ENCODE results near the gene TCF12.
"Not testable (repeated sequence)": the region's sequence is repeated elsewhere in the genome, so short reads cannot be mapped to it uniquely, and the experiment has no call there.

Gene TCF12

DNA sequence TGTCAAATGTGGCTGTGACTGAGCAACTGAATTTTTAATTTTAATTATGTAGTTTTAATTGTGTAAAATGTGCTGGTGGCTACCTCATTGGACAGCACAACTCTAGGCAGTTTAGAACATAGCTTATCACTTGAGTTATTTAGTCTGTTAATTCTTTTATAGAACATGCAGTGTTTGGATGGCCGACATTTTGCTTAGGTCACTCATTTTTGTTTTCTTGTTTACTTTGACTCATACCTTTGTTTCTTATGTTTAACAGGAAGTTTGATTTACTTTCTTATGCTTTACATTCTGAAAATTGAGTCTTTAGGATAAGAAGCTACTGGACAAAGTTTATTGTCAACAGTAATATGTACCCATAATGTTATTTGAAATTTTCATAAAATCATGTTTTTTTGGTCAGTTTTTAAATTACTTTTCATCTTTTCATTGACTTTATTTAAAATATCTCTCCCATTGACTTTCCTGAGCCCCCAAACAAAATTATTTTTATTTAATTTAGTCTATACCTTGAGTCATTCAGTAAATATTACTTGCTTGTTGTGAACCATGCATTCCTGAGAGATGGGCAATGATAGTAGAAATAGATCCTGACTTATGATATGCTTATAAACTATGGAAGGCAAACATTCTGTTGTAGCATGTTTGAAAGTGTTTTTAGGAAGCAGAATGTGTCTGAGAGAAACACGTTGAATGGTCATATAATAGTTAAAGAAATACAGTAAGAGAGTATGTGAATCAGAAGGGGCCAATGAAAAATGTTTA, 60.6 kb downstream of the TCF12 start:
- no peak for DNase-seq (ENCODE audit: low read depth)

GRCh38 chr15:56980473-56980872, 62.0 kb downstream of the TCF12 start:
- DNase-seq (ENCODE audit: low read depth), result no peak

GRCh38 chr15:56981160-56981559, 62.7 kb downstream of the TCF12 start:
- no peak for DNase-seq (ENCODE audit: low read depth)

DNA sequence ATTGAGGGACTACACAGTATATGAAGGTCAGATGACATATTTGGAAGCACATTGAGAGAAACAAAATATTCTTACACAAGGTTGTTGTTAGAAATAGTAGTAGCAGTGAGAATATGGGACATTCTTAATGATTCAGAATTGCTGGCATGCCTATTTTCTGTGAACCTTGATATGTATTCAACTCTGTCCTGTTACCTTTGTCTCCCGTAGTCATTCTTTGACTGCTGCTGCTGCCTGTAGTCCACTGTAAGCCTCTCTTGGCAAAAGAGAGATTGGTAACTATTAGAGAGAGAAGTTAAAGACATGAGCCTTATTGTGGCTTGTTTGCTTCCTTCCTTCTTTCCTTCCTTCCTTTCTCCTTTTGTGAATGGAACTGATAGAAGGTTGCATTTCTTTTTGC, 64.5 kb downstream of the TCF12 start:
- no peak for DNase-seq (ENCODE audit: low read depth)

GRCh38 chr15:56984681-56985481, 66.4 kb downstream of the TCF12 start:
- peak; percentile 45 for DNase-seq (ENCODE audit: low read depth)

DNA sequence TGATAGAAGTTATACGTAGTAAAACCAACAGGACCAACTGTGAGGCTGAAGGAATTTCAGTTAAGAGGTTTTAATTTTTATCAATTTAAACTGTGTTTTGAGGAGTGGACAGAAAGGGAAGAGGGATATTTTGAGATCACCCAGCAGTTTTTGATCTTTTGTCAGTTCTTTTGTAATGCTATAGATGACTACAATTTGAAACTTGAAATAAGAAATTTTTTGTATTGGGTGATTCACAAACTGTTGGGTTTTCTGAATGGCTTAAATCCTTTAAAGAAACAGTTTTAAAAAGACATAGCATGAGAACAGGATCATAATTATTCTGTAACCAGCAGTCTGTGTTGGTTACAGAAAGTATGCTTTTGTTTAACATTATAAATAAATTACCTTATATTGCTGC, 67.4 kb downstream of the TCF12 start:
- no peak for DNase-seq (ENCODE audit: low read depth)

- DNase-seq (ENCODE audit: low read depth), result no peak
These were observed 68.8 kb downstream of the TCF12 start for GRCh38 chr15:56987286-56987685.

- DNase-seq (ENCODE audit: low read depth), result no peak
These were observed 69.8 kb downstream of the TCF12 start for GRCh38 chr15:56988219-56988618.

DNA sequence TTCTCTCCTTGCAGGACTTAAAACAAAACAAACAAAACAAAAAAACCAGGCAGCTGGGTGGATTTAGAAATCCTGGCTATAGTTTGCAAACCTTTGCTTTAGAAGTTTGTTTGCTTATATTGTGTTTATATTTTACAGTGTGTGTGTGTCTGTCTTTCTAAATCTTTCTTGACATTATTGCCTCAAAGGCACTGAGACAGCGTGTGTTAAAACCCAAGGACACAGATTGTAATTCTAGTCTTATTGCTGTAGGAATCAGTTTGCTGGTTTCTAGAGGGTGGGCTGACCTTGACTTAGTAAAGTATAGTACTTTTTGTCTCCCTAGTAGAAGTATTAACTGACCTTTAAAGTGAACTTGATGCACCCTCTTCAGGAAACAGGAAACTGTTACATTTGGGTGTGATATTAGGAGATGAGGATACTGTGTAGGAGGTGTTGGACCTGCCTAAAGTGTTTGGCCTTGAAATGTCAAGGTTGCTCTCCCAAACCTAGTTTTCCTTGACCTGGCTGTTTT, 71.0 kb downstream of the TCF12 start:
- DNase-seq (ENCODE audit: low read depth), result no peak

GRCh38 chr15:56991017-56991416, 72.6 kb downstream of the TCF12 start:
- no peak for DNase-seq (ENCODE audit: low read depth)

DNA sequence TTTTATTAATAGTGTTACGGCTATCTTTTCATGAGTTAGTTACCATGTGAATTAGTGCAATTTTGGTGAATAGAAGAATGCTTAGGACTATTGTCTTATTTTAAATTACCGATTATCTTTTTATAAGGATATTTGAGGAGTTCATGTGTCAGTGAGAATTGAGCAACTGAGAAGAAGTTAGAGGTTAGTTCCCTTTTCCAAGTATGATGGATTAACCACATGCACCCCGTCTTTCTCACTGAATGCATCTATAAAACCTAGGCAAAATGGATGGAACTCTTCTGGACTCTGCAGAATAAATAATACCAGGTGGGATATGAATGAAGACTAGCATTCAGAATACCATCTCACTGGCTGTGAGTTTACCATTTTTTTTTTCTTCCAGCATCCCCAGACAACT, 74.3 kb downstream of the TCF12 start:
- DNase-seq (ENCODE audit: low read depth), result no peak

- DNase-seq (ENCODE audit: low read depth), result no peak
These were observed 75.8 kb downstream of the TCF12 start for GRCh38 chr15:56994280-56994679.

DNA sequence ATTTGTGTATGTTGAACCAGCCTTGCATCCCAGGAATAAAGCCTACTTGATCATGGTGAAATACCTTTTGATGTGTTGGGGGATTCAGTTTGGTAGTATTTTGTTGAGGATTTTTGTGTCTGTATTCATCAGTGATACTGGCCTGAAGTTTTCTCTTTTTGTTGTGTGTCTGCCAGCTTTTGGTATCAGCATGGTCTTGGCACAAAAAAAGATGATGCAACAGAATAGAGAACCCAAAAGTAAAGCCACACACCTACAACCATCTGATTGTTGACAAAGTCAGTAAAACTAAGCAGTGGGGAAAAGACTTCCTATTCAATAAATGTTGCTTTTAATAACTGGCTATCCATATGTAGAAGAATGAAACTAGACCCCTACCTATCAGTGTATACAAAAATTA, 77.6 kb downstream of the TCF12 start:
- peak; percentile 45 for DNase-seq (ENCODE audit: low read depth)

DNA sequence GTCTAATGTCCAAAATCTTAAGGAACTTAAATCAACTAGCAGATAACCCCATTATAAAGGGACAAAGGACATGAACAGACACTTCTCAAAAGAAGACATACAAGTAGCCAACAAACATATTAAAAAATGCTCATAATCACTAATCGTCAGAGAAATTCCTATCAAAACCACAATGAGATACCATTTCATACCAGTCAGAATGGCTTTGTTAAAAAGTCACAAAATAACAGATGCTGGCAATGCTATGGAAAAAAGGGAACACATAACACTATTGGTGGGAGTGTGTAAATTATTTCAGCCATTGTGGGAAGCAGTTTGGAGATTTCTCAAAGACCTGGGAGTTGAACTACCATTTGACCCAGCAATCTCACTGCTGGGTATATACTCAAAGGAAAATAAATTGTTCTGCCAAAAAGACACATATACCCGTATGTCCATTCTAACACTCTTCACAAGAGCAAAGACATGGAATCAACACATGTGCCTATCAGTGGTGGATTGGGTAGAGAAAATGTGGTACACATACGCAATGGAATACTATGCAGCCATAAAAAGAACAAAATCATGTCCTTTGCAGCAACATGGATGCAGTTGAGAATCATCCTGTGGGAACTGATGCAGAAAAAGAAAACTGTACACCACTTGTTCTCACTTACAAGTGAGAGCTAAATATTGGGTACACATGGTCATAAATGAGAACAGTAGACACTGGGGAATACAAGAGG, 78.5 kb downstream of the TCF12 start:
- DNase-seq (ENCODE audit: low read depth), result peak; percentile 57

- peak; percentile 86 for DNase-seq (ENCODE audit: low read depth)
These were observed 85.0 kb downstream of the TCF12 start for GRCh38 chr15:57003418-57003817.

- no peak for DNase-seq (ENCODE audit: low read depth)
These were observed 86.8 kb downstream of the TCF12 start for GRCh38 chr15:57005244-57005643.

- not testable (repeated sequence) for DNase-seq (ENCODE audit: low read depth)
These were observed 89.4 kb downstream of the TCF12 start for GRCh38 chr15:57007797-57008196.

GRCh38 chr15:57010724-57011123, 92.3 kb downstream of the TCF12 start:
- DNase-seq (ENCODE audit: low read depth), result no peak

DNA sequence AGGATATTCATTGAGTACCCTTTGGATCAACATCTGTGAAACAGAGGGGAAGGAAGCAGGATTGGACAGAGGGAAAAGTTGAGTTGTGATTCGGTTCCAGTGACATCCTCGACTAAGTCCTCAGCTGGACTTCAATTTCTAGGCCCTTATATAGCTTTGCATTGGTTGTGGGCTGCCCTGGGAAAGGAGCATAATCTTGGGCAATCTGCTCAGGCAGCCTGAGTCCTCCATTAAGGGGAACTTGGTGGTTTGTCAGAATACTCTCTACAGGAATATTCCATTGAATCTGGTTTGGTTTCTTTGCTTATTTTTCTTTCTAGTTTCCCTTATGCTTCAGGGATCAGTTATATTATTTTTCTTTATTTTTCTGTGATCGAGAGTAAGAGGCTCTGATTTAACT, 94.1 kb downstream of the TCF12 start:
- DNase-seq (ENCODE audit: low read depth), result no peak

GRCh38 chr15:57014896-57015295, 96.5 kb downstream of the TCF12 start:
- not testable (repeated sequence) for DNase-seq (ENCODE audit: low read depth)

GRCh38 chr15:57015360-57015759, 96.9 kb downstream of the TCF12 start:
- DNase-seq (ENCODE audit: low read depth), result no peak

DNA sequence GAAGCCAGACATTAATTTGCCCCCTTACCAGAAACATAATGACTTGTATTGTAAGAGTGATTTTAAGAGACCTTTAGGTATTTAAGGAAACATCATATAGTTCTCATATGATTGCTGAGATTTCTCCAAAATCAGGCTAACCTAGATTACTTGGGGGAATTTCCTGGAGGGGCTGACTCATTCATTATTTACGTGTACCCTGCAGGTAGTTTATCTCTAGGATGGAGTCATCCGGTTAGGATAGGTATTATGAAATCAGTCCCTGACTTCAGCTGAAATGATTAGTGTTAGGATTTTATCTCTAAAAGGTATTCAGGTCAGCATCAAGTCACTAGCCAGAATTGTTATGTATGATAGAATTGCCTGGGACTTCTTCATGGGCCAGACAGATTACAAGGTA, 97.5 kb downstream of the TCF12 start:
- DNase-seq (ENCODE audit: low read depth), result peak; percentile 83

DNA sequence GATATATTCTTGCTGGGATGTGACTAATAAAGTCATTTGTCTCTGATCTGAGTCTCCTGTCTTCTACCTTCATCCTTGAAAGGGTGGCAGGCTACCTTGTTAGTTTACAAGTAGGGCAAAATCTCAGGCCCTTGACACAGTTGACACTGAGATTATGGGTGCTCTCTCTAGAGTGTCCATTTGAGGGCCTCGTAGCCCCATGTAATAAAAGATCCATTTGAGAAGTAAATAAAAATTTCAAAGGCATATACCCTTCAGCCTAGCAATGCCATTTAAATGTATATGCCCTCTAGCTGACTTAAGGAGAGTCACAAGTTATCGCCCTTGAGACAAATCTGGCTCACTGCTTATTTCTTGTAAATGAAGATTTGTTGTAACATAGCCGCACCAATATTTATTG, 98.6 kb downstream of the TCF12 start:
- DNase-seq (ENCODE audit: low read depth), result no peak
